ACC112 (cell line): ENCODE data around the gene TBC1D23.

Source experiments
- H2AFZ ChIP-seq: fragments of 200-600 bp; sonication (generic); one replicate; pipeline ENCODE4 v1.6.0; 2017; ENCODE audit warnings: antibody characterized with exemption, low read length; ENCODE audit not compliant: unreplicated experiment
- H3K27ac ChIP-seq: fragments of 200-600 bp; sonication (generic); 2 replicates; pipeline ENCODE4 v1.5.1; 2014; ENCODE audit warnings: low read depth, mild to moderate bottlenecking, antibody characterized with exemption, low read length, moderate library complexity
- H3K27me3 ChIP-seq: fragments of 200-600 bp; sonication (generic); 2 replicates; pipeline ENCODE4 v1.6.1; 2014; ENCODE audit warnings: mild to moderate bottlenecking, antibody characterized with exemption, low read length, moderate library complexity, mixed read lengths; ENCODE audit not compliant: insufficient read depth
- H3K36me3 ChIP-seq: fragments of 200-600 bp; sonication (generic); 2 replicates; pipeline ENCODE4 v1.6.1; 2016; ENCODE audit warnings: mild to moderate bottlenecking, antibody characterized with exemption, low read length, moderate library complexity, mixed read lengths; ENCODE audit not compliant: insufficient read depth
- H3K4me1 ChIP-seq: fragments of 200-600 bp; sonication (generic); one replicate; pipeline ENCODE4 v1.6.1; 2016; ENCODE audit warnings: low read length, mixed read lengths; ENCODE audit not compliant: insufficient read depth, unreplicated experiment, control insufficient read depth
- H3K4me3 ChIP-seq: fragments of 200-600 bp; sonication (generic); 2 replicates; pipeline ENCODE4 v1.5.1; 2014; ENCODE audit warnings: mild to moderate bottlenecking, low read depth, low read length
- H3K79me2 ChIP-seq: fragments of 200-600 bp; sonication (generic); one replicate; pipeline ENCODE4 v1.6.0; 2016; ENCODE audit warnings: low read length; ENCODE audit not compliant: control insufficient read depth, unreplicated experiment, insufficient read depth

The TBC1D23 gene

DNA sequence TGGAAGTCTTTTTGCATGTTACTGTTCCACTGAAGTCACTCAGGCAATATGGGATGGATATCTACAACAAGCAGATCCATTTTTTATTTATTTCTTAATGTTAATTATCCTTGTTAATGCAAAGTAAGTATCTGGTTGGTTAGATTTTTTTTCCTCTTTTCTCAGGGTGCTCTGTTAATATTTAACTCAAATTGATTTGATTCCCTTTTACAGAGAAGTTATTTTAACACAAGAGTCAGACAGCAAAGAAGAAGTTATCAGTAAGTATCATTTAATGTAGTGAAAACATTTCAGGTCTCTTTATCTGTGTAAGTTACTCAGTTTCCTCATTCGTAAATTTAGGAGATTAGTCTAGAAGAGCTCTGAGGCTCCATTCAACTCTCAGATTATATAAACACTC is 34.3 kb downstream of the TBC1D23 start:
- Histone ChIP-seq H3K79me2 (no peaks in the 10 kb centered on the region), H3K36me3 (peaks cover 13% of the 10 kb centered on the region), H3K4me3 (no peak overlapping the region), H2AFZ (no peak overlapping the region), H3K27ac (no peak overlapping the region), H3K4me1 (peaks cover 19% of the 10 kb centered on the region), H3K27me3 (no peaks in the 10 kb centered on the region)

DNA sequence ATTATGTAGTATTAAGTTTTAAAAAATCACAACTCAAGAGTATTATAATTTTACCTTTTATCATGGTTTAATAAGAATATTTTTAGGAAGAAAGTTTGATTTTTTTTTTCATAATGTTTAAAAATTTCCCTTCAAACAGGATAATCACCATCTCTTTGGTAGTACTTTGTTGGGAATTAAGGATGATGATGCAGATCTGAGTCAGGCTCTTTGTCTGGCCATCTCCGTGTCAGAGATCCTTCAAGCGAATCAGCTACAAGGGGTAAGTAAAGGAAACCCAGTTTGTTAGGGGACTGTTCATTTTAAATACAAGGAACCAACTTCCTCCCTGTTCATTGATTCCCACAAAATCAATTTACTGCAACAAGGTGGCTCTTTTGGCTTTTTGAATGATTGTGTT is 37.0 kb downstream of the TBC1D23 start:
- Histone ChIP-seq H3K4me3 (no peak overlapping the region), H3K27me3 (no peaks in the 10 kb centered on the region), H3K79me2 (no peaks in the 10 kb centered on the region), H3K27ac (peak overlapping the region; percentile 47), H3K36me3 (peaks cover 14% of the 10 kb centered on the region), H2AFZ (no peak overlapping the region), H3K4me1 (peaks cover 19% of the 10 kb centered on the region)

DNA sequence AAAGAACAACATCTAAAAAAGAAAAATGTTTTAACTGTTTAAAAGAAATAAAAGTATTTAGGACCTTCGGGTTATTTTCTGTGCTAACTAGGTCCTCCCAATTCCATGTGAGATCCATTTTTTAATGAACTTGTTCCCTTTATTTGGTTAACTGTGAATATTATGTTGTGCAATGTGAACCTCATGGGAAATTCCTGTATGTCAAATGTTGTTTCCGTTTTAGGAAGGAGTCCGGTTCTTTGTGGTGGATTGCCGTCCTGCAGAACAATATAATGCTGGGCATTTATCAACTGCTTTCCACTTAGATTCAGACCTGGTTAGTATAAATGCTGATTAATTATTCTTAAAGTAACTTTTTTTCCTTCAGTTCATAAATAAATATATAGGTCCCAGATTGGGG is 38.2 kb downstream of the TBC1D23 start:
- no peaks in the 10 kb centered on the region for H3K79me2 ChIP-seq
- H3K4me1 ChIP-seq: peaks cover 19% of the 10 kb centered on the region
- H3K36me3 ChIP-seq: peaks cover 14% of the 10 kb centered on the region
- no peak overlapping the region for H3K27ac ChIP-seq
- no peaks in the 10 kb centered on the region for H3K27me3 ChIP-seq
- H3K4me3 ChIP-seq: no peak overlapping the region
- no peak overlapping the region for H2AFZ ChIP-seq

DNA sequence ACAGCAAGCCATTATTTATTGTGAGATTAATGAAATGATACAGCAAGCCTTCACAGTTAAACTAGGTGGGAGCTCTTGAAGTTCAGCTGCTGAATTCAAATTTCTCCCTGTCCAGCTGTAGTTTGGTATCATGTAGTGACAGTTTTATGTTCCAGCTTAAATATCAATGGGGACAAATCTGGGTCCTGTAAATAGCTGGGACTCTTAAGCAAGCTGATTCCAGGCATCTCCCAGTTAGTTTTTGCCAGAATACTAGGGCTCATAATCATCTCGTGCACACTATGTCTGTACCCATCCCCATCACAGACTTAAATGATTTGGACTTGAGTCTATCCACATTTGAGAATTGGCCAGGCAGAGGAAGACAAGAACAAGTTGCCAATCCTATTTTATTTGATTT is 45.9 kb downstream of the TBC1D23 start:
- peaks cover 14% of the 10 kb centered on the region for H3K36me3 ChIP-seq
- no peaks in the 10 kb centered on the region for H3K79me2 ChIP-seq
- no peaks in the 10 kb centered on the region for H3K27me3 ChIP-seq

DNA sequence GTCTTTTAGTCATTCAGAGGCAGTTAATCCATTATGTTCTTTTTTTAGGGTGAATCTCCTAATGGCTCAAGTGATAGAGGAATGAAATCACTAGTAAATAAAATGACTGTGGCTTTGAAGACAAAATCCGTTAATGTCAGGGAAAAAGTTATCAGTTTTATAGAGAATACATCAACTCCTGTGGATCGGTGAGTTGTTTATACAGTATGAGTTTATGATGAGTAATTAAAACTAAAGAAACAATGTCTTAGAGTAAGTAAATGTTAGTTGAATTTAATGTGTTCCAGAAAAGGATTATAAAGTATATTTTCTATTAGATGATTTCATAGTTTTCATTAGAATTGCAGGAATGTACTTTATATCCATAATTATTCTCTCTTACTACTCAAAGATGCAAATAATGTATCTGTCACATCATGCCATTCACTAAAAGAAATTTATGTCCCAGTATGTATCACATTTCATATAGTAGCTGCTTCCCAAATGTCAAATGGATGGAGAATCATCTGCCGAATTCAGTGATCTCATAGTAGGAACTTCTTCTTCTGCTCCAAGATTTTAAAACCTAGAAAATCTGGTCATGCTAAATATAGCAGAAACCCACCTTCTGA is 49.7 kb downstream of the TBC1D23 start:
- H3K27me3 ChIP-seq: no peaks in the 10 kb centered on the region
- H2AFZ ChIP-seq: no peak overlapping the region
- peak overlapping the region; percentile 54 for H3K4me3 ChIP-seq
- H3K4me1 ChIP-seq: peaks cover 16% of the 10 kb centered on the region
- H3K27ac ChIP-seq: peak overlapping the region; percentile 9
- peaks cover 4% of the 10 kb centered on the region for H3K36me3 ChIP-seq
- no peaks in the 10 kb centered on the region for H3K79me2 ChIP-seq

More for the DNA sequence above, 45.9 kb downstream of the TBC1D23 start:
- Histone ChIP-seq H3K27ac (no peak overlapping the region), H3K4me1 (peaks cover 15% of the 10 kb centered on the region), H3K4me3 (no peak overlapping the region), H2AFZ (no peak overlapping the region)

DNA sequence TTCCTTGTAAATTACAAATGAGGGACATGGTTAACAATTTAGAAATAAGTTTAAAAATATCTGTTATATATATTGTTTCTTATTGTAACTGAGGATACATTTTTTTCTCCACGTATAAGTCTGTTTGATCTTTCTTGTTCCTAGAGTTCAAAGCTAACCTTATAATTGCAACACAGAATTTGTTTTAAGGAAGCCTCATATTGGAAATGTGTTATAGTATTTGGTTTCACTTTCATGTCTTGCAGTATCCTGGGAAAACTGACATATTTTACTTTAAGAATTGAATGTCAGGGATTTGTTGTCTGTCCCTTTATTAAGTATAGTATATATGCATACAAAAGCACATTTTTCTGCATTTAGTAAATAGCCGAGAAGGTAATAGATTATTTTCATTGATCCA is 50.2 kb downstream of the TBC1D23 start:
- H3K36me3 ChIP-seq: peaks cover 4% of the 10 kb centered on the region

DNA sequence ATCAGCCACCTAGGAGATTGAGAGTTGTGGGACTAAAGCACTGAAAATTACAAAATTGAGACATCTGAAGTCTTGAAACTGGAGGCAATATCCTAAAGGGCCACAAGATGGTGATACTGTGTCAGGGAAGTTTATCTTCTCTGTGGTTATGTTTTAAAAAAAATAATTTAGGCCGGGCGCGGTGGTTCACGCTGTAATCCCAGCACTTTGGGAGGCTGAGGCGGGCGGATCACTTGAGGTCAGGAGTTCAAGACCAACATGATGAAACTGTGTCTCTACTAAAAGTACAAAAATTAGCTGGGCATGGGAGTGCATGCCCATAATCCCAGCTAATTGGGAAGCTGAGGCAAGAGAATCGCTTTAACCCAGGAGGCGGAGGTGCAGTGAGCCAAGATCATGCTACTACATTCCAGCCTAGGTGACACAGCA is 55.9 kb downstream of the TBC1D23 start:
- Histone ChIP-seq H3K27ac (0 out of 2 replicates have a peak overlapping the region, but pooled peaks have one; percentile 35), H2AFZ (no peak overlapping the region), H3K27me3 (no peaks in the 10 kb centered on the region), H3K36me3 (peaks cover 7% of the 10 kb centered on the region), H3K79me2 (no peaks in the 10 kb centered on the region), H3K4me3 (no peak overlapping the region), H3K4me1 (peaks cover 13% of the 10 kb centered on the region)

More for the DNA sequence above, 50.2 kb downstream of the TBC1D23 start:
- H3K27me3 ChIP-seq: no peaks in the 10 kb centered on the region
- H3K4me1 ChIP-seq: peaks cover 16% of the 10 kb centered on the region
- H3K4me3 ChIP-seq: peak overlapping the region; percentile 54
- H3K79me2 ChIP-seq: no peaks in the 10 kb centered on the region
- H2AFZ ChIP-seq: no peak overlapping the region
- H3K27ac ChIP-seq: no peak overlapping the region

DNA sequence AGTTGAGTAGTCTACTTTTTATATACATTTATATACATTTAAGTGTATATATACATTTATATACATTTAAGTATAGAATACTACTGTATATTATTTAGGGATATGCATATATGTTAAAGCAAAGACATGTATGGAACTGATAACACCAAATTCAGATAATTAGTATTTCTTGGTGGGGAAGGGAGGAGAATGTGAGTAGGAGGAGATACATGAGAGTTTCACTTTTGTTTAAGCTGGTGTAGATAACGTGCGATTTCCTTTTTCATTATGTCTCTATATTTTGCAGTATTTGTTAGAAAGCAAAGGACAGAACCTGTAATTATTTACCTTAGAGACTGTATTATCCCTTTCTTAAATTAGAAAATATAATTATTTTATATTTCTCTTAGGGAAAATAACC is 57.1 kb downstream of the TBC1D23 start:
- no peak overlapping the region for H3K4me3 ChIP-seq
- H3K79me2 ChIP-seq: no peaks in the 10 kb centered on the region
- no peak overlapping the region for H3K27ac ChIP-seq
- H3K27me3 ChIP-seq: no peaks in the 10 kb centered on the region
- H3K36me3 ChIP-seq: peaks cover 7% of the 10 kb centered on the region
- no peak overlapping the region for H2AFZ ChIP-seq
- H3K4me1 ChIP-seq: peaks cover 11% of the 10 kb centered on the region

DNA sequence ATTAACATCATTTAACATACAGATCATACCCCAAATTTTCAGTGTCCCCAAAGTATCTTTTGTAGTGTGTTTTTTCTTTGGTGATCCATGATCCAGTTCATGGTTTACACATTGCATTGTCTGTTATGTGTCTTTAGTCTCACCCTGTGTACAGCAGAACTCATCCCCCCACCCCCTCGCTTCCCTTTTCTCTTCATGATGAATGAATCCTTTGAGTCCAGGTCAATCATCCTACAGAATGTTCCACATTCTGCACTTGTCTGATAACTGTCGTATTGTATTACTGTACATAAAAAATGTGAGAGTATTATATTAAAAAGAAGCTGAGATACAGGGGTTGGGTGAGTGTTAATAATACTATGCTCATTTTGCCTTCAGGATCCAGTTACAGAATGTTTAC is 59.2 kb downstream of the TBC1D23 start:
- Histone ChIP-seq H3K4me1 (peaks cover 11% of the 10 kb centered on the region), H3K27me3 (no peaks in the 10 kb centered on the region), H3K36me3 (peaks cover 8% of the 10 kb centered on the region; the same call in 1 of the 2 replicates), H2AFZ (no peak overlapping the region), H3K4me3 (no peak overlapping the region), H3K27ac (no peak overlapping the region), H3K79me2 (no peaks in the 10 kb centered on the region)

DNA sequence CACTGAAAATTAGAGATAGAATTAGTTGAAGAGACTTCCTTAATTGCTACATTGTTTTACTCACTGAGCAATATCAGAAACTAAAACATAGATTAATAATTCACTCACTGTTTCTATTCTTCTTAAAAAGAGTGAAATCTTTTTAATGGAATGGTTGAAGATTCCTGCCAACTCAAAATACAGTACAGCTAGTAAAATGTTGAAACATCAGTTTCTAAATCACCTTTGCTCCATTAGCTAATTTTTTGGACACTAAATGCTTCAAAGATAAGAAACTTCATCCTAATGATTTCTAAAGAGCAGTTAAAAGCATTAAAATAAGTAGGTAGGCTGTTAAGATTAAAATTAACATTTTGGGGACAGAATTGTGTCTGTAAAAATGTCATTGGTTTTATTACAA is 63.3 kb downstream of the TBC1D23 start:
- no peaks in the 10 kb centered on the region for H3K4me1 ChIP-seq
- no peak overlapping the region for H3K4me3 ChIP-seq
- H3K27ac ChIP-seq: no peak overlapping the region
- H3K27me3 ChIP-seq: no peaks in the 10 kb centered on the region
- no peaks in the 10 kb centered on the region for H3K79me2 ChIP-seq
- no peak overlapping the region for H2AFZ ChIP-seq
- peaks cover 27% of the 10 kb centered on the region for H3K36me3 ChIP-seq

DNA sequence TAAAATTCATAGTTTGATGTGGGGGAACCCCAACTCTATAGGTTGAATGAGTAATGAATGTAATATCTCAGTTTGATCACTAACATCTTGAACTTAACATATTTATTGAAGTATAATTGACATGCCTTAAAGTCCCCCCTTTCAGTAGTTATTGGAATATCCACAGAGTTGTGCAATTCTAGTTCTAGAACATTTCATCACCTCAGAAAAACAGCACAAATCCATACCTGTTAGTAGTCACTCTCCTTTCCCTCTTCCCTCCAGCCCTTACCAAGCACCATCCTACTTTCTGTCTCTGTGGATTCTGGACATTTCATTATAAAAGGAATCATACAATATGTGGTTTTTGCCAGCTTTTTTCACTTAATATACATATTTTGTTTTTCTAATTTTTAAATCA is 65.0 kb downstream of the TBC1D23 start:
- H3K36me3 ChIP-seq: peaks cover 20% of the 10 kb centered on the region

More for the DNA sequence above, 65.0 kb downstream of the TBC1D23 start:
- Histone ChIP-seq H3K27ac (no peak overlapping the region), H2AFZ (no peak overlapping the region), H3K27me3 (no peaks in the 10 kb centered on the region), H3K4me1 (no peaks in the 10 kb centered on the region), H3K79me2 (no peaks in the 10 kb centered on the region), H3K4me3 (no peak overlapping the region)
